T1000 (cell line): ENCODE measurements around the gene NUTM1.
A peak's percentile ranks its signal among the peaks of the same experiment; 100 is the strongest.
"Not testable (repeated sequence)": the region's sequence is repeated elsewhere in the genome, so short reads cannot be mapped to it uniquely, and the experiment has no call there.

Source experiments
- DNase-seq: peaks from one replicate; lab custom pipeline; 2025; ENCODE audit warnings: mixed read lengths; lab: John Stamatoyannopoulos, UW

Gene NUTM1

GRCh38 chr15:34336231-34336990 lies 6.7 kb upstream of the NUTM1 start:
- no peak for DNase-seq

GRCh38 chr15:34336991-34337556 lies 6.0 kb upstream of the NUTM1 start:
- DNase-seq = no peak

GRCh38 chr15:34337557-34338306 lies 5.4 kb upstream of the NUTM1 start, which contains the start of gene SLC12A6:
TSS of gene SLC12A6 (minus strand) at chr15:34337781. CDS start at chr15:34336680, 1,101 bp downstream.
- DNase-seq = peak; percentile 90

GRCh38 chr15:34338347-34338746 lies 4.8 kb upstream of the NUTM1 start:
- DNase-seq = no peak

- DNase-seq = no peak
Measured at GRCh38 chr15:34339946-34340345, 3.2 kb upstream of the NUTM1 start.

GRCh38 chr15:34341381-34342212 lies 1.5 kb upstream of the NUTM1 start:
- no peak for DNase-seq

GRCh38 chr15:34342213-34342736 lies 840 bp upstream of the NUTM1 start:
- DNase-seq = not testable (repeated sequence)

- no peak for DNase-seq
Measured at GRCh38 chr15:34347951-34348638, 5.0 kb downstream of the NUTM1 start.

DNA sequence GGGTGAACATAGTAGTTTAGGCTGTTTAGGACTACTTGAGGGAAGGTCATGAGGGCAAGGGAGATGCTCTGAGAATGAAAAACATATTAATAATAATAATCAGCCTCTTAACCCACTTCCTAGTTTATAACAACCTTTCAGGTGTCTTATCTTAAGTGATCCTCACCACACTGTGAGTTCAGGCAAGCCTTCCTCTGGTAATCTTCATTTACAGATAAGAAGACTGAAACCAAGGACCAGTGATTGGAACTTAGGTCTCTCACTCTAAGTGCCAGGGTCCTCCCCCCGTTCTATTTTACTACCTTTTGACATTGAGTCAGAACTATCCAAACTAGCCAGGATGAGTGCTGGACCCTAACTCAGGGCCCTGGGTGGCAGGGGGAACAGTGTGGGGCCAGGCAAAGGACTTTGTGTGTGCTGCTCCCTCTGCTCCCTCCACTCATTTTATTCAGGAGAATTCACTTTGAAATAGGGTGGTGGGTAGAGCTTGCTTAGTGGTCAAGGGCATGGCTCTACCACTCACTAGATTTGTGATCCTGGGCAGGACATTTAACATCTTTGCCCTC lies 5.7 kb downstream of the NUTM1 start:
- no peak for DNase-seq

DNA sequence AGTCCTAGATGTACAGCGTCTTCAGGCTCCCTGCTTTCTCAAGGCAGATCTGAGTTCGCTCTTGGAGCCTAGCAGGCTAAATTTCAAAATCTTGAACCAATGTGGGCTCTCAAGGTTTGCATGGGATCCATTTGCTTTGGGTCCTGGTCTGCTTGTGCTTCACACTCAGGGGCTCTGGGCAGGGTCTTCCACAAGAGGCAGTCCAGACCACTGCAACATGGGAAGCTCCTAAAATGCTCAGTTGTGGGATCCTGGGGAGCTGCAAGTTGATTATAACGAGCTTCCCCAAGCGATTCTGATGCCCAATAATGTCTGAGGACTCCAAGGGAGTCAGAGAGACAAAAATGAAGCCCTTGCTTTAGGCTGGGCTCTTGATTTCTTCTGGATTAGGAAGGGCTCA lies 6.7 kb downstream of the NUTM1 start:
- DNase-seq = no peak

GRCh38 chr15:34352996-34353395 lies 9.9 kb downstream of the NUTM1 start:
- DNase-seq = not testable (repeated sequence)

DNA sequence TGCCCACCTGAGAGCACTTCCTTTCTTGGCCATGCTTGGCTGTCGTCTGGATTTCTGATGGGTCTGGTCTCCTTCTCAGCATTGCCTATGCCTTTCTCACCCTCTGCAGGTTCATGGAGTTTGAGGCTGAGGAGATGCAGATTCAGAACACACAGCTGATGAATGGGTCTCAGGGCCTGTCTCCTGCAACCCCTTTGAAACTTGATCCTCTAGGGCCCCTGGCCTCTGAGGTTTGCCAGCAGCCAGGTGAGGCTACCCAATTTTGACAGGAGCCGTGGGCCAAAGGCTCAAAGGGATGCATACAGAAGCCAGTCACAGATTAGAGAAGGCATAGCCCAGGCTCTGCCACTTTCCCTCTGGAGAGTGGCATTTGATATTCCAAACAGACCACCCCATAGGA lies 10.5 kb downstream of the NUTM1 start:
- no peak for DNase-seq

- no peak for DNase-seq
Measured at GRCh38 chr15:34354286-34354685, 11.2 kb downstream of the NUTM1 start.

DNA sequence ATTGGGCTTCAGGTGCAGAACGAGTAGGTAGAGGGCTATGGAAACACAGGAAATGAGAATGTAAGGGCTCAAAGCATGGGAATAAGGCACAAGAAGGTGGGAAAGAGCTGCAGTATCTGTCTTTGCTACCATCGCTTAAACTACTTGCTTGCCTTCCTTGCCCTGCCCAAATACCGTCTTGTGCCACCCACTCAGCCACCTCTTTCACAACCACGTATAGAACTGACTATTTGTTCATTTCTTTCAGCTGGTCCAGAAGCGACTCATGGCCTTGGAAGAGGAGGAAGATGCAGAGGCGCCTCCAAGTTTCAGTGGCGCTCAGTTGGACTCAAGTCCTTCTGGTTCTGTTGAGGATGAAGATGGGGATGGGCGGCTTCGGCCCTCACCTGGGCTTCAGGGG lies 12.1 kb downstream of the NUTM1 start:
- no peak for DNase-seq

GRCh38 chr15:34357653-34358052 lies 14.5 kb downstream of the NUTM1 start:
- no peak for DNase-seq

GRCh38 chr15:34358367-34358766 lies 15.3 kb downstream of the NUTM1 start:
- no peak for DNase-seq

- no peak for DNase-seq
Measured at GRCh38 chr15:34358948-34359347, 15.8 kb downstream of the NUTM1 start.

DNA sequence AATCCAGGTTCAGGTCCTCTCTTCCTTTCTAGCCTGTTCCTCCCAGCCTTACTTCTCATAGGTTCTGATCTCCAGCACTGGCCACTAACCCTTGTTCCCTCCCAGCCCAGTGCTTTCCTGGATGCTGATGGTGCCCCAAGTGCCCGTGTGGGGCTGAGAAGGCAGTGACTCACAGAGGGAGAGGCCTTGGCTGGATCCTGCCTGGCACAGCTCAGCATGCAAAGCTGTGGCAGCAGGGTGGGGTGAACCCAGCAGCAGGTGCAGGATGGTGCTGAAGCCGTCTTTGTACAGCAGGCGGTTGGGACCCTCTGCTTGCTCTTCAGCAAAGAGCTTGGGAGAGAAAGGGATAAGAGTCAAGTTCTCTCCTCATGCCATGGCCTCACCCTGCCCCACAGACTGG lies 16.3 kb downstream of the NUTM1 start:
- no peak for DNase-seq

- no peak for DNase-seq
Measured at GRCh38 chr15:34360298-34360697, 17.2 kb downstream of the NUTM1 start.

DNA sequence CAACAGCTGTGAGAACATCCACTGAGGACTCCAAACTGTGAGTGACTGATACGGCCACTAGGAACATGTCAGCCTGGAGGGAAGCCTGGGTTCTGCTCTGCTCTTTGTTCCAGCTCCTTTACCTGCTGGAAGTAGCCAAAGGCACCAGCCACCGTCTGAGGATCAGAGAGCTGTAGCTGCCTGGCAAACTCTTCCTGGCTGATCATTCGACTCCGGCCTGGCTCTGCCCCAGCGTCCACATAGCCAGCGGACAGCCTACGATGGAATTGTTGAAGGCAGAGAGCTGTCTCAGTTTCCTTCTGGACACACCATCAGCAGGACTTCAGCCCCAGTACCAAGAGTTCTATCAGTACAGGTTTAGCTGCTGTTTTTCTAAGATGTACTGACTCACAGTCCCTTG lies 18.2 kb downstream of the NUTM1 start:
- no peak for DNase-seq
